ENCODE measurements around the gene SMPDL3A.
"Not testable (repeated sequence)": the region's sequence is repeated elsewhere in the genome, so short reads cannot be mapped to it uniquely, and the experiment has no call there.

GRCh38 chr6:122744247-122744646 is 44.8 kb upstream of the SMPDL3A start:
- not testable (repeated sequence) for TF ChIP-seq POLR2A (IDR thresholded peaks at IDR 0.05; ENCODE audit: low read depth, low read length); TAF1 (IDR thresholded peaks at IDR 0.05; ENCODE audit: borderline replicate concordance, low read depth, low read length); POLR2AphosphoS5 (IDR thresholded peaks at IDR 0.05; ENCODE audit: low read depth, low read length)

All from GM12892 (cell line).